RKO (cell line): Measurements from ENCODE around the gene RFX8.
"Not testable (repeated sequence)": the region's sequence is repeated elsewhere in the genome, so short reads cannot be mapped to it uniquely, and the experiment has no call there.

ENCODE experiments used
- DNase-seq: peaks from one replicate; pipeline ENCODE4 v3.0.0-alpha.2; 2016; ENCODE audit warnings: low spot score

The RFX8 gene

DNA sequence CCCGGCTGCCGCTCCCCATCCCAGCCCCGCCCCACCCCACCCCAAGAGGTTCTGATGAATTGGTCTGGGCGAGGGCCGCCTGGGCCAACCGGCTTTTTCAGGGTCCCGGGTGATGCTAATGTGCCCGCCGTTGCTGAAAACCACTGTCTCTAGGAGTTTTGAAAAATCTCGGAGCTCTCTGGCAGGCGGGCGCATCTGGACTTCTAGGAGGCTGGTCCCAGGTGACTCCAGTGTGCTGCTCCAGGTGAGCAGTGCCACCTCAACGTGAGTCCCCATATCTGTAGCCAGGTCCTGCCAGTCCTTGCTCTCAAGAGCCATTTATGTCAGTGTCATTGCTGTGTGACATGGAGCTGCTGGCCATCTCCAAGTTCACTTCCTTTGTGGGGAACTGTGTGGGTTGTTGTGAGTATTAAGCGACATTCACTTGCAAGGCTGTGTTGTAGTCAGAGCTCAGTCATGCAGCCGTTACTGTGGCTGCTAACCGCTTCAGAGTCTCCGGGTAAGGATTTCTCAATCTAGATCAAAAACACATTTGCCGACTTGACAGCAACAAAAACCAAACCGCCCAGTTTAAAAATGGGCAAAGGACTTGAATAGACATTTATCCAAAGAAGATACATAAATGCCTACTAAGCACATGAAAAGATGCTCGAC lies at the start of gene RFX8:
RFX8 (minus strand) TSS at position 382 of the 654 bp plus-strand sequence. CDS start 8,264 bp downstream, outside the sequence.
- DNase-seq = no peak

DNA sequence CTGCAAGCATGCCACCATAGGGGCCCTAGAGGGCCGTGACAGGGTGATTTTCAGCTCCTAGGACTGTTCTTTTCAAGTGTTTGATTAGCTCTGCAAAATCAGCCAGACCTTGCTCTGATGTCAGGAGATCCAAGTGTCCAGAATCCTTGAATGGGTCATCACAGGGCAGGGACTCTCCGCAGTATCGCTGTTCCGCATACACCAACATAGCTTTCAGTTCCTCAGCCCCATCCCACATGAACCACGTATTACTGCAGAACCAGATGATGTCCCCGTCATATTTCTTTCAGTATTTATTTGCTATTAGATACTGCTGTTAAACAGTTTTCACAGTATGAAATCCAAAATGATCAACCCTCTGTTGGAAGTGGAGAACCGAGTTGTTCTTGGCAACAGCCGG lies 46.6 kb upstream of the RFX8 start:
- no peak for DNase-seq

DNA sequence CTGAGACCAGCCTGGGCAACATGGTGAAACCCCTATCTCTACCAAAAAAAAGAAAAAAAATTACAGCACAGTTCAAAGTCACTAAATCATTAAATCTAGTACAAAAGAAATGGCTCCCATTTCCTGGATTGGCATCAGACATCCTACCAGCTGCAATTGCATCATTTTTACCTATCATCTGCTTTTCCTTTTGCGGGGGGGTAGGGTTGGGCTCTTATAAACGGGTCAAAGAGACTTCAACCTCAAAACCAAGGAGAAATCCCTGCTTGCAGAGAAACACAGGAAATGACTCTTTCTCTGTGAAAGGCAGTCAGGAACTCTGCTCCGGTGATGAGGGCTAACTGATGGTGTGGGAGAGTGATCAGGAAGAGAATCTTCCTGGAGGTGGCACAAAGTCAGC lies 45.3 kb upstream of the RFX8 start:
- no peak for DNase-seq

DNA sequence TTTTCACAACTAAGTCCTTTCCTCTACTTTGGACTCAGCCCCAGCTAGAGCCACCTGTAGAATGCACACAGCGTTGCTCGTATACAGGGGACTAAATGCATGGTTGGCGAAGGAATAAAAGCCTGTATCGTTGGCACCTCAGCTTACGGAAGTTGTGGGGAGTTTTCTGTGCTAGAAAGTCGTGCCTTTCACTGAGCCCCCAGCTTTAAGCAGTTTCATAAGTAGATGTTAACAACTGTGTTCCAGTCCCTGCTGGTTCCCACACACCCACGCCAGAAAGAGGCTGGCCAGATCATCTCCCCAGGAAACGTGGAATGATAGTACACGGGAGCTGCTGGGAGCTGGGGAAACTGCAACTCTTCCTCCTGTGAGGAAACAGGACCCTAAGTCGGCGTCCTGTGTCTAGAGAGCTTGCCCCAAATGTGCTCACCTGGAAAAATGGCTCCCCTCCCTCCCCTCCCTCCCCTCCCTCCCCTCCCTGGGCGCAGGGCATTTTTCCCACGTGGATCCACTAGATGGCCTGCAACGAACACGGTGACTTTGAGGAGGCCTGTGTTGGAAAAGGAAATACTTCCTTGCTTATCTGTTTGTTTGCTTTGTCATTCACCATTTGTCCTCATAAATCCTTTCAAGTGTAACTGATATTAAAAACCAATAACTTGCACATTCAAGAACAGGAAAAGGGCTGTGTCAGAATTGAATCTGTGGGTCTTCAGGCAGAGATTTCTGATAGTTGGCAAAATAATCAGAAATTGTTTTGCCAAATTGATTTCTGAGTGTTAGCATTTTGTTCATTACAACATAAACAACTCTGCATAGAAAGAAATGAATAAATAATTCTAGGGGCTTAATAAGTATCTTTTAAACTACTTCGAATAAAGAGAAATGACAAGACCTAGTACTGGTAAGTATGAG lies 43.9 kb upstream of the RFX8 start:
- peak; percentile 23 for DNase-seq

DNA sequence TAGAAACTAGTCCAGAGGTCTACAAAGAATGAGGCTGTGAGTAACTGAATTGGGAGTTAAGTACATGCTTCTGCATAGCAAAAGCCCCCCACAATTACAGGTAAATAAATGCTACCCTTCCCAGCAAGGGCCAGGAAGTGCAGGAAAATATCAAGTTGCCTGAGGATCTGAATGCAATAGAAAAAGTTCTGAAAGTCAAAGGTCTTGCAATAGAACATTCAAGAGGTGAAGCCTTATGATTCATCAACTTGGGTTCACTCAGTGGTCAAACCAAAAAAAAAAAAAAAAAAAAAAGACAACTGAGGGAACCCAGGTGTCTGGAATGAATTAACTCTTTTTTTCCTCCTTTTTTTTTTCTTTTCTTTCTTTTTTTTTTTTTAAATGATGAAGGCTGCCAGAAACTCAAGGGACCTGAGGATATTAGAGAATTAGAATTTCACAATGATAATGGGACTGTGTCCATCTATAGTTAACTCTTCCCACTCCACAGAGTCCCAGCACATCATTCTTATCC lies 42.9 kb upstream of the RFX8 start:
- peak; percentile 32 for DNase-seq

DNA sequence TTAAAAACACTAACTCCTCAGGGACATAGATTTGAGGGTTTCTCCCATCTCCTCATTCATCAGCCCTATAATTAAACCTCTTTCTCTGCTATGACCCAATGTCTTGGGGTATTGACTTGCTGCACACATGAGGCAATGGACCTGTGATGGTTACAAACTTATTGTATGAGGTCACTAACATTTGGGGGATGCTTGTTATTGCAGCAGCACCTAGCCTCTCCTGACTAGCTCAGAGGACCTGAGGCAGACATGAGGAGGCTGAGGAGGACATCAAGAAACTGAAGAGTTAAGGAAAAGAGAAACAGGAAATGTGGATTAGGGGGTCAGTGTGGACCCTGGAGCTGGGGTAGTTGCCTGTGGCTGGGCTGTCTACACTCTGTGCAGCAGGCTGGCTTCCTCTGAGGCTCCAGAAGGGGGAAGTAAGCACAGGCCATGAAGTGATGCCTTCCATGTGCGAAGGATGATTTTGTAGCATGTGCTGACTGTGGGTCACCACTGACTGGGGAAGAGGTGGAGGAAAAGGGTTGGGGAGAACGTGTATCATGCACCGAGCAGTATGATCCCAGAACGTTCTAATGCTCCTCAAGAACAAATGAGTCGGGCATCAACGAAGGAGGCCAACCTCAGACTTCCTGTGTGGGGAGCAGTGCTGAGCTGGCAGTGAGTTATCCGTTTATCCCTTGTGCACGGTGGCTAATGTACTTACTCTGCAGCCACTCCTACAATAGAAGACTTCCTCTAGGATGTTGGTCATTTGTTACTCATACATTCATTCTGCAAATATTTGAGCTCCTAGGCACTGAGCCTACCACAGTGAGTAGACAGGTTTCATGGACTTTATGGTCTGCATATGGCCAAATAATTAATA lies 42.1 kb upstream of the RFX8 start:
- peak; percentile 91 for DNase-seq

DNA sequence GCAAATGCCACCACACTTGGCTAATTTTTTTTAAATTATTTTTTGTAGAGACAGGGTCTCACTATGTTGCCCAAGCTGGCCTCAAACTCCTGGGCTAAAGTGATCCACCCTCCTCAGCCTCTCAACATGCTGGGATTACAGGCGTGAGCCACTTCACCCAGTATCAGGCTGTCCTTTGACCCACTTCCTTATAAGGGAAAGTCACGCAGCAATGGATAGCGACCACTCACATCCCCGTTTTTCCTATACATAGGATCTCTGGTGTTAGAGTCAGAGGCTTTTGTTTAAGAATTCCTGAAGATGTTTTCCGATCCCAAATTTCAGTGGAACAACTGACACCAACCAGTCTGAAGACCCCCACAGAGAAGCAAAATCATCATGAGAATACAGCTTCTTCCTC lies 41.4 kb upstream of the RFX8 start:
- no peak for DNase-seq

DNA sequence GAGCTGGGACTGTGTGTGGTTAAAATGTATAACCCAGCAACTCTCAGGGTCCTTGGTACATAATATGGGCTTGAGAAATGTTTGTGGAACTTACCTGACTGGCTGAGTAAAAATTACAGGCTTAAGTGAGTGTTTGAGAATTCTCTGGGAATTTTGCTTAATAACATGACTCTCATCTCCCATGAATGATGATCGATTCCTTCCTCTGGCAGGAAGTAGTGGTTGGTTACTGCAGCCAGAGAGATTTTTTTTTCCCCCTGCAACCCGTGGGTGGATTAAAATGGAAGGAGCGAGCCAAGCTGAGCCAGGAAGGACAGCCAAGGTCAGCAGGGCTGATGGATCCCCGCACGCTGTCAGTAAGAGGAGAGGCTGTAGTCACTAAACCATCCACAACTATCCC lies 40.6 kb upstream of the RFX8 start:
- DNase-seq = no peak

DNA sequence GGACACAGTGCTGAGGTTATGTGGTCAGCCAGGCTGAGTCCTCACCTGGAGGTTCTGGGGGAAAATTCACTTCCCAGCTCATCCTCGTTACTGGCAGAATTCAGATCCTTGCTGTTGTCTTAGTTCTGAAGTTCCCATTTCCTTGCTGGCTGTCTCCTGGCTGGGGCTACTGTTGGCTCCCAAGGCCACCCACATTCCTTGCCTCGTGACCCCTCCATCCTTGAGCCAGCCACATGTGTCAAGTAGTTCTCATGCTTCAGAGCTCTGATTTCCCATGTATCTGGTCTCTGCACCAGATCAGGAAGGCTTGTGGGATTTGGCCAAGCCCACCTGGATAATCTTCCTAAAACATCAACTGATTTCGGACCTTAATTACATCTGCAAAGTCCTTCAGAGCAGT lies 38.1 kb upstream of the RFX8 start:
- DNase-seq = no peak

DNA sequence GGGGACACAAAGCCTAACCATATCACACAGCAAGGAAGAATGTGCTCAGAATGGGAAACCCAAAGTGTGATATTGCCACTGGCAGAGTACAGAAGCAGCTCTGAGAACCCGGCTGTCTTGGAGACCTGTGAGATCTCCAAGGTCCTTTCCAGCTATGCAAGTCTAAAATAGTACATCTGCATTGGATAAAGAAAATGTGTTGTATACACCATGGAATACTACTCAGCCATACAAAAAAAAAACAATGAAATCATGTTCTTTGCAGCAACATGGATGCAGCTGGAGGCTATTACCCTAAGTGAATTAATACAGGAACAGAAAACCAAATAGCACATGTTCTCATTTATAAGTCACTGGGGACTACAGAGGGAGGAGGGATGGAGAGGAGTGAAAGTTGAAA lies 36.5 kb upstream of the RFX8 start:
- DNase-seq = no peak

DNA sequence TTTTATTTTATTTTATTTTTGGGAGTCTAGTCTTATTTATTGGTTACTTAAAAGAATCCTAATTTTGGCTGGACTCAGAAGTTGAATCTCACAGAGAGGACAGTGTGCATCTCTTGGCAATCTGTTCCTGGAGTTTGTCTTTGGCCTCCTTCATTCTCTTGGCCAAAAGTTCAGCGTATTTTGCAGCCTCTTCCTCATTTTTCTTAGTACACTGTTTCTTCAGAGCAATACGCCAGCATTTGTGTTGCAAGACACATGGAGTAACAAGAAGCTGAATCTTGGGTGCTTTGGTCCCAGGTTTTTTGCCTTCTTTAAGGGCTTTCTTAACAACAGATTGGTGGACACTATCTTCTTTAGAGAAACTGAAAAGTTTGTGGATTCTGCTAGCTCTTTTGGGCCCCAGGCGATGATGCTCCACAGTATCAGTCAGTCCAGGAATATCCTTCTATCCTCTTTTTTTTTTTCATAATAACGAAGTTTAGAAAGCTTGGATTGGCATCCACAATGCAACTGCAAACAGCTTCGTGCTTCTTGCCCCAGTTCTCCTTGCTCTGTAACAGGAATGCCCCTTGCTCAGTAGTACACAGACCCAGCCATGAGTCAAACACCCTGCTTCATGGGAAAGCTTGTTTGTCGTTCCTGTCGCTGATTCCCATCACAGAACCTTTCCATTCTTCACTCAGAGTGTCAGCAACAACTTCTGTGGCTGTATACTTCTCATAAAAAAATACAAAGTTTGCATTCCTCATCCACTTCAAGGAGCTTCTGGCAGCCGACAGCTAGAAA lies 34.8 kb upstream of the RFX8 start:
- no peak for DNase-seq

DNA sequence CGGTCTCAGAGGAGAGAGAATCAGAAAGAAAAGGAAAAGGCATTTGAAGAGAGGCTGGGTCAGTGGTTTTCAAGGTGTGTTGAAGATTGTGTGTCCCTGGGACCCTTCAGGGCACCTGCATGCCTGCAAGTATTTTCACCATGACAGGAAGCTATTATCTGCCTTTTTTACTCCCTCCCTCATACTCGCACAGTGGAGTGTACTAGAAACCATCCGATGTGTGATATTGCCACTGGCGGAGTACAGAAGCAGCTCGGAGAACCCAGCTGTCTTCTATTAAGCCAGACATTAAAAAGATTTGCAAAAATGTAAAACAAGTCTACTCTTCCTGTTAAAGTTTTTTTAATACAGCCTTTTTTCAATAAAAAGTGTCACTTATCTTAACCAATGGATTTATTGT lies 33.7 kb upstream of the RFX8 start:
- DNase-seq = no peak

DNA sequence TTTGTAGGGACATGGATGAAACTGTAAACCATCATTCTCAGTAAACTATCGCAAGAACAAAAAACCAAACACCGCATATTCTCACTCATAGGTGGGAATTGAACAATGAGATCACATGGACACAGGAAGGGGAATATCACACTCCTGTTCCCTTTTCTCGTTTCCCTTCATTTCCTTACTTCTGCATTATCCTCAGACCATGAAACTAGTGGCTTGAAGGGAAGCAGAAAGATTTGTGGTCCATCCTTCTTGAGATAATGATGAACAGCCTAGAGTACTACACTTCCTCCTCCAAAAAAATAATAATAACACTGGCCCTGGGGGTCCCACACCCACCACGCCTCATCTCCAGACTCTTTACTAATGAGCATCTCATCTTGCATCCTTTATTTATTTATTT lies 30.4 kb upstream of the RFX8 start:
- DNase-seq = not testable (repeated sequence)

DNA sequence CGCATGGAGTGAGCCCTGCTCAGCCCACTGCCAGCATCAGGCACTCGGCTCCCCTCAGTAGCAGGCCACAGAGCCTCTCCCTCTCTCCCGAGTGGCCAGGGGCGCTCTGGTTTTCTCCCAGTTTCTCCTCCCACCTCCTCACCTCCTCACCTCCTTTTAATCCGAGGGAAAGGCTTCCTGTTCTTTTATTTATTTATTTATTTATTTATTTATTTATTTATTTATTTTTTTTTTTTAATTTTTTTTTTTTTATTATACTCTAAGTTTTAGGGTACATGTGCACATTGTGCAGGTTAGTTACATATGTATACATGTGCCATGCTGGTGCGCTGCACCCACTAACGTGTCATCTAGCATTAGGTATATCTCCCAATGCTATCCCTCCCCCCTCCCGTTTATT lies 29.8 kb upstream of the RFX8 start:
- DNase-seq = not testable (repeated sequence)

DNA sequence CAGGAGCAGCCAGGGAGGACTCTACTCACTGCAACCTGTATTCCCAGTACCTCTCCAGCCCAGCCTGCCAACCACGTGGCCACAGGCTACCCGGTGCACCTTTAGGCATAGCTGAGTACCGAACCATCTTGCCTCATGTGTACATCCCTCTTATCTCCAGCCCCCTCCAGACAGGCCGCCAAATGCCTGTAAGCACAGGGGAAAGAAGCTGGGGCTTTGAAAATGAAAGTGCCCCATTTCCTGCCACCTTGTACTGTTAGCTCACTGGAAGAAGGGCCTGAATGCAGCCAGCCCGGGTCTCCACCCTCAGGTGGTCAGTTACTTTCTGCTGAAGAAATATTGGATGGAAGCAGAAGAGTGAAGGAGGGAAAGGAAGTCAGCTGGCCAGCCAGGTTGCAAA lies 27.2 kb upstream of the RFX8 start:
- no peak for DNase-seq

DNA sequence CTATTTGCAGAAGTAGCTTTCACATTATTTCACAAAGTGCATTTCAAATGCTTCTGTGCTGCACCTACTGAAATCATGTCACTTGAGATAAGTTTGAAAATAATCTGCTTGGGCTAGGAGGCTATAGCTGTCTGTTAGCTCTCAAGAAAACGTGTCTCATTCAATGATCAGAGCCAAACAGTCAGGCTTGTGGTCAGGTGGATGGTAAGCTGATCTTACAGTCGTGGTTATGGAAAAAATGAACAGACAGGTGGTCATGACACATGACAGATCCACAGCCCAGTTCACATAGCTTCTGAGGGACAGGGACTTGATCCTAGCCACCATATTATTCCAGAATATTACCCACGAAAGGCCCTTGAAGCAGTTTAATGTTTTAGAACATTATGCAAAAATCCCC lies 26.5 kb upstream of the RFX8 start:
- DNase-seq = no peak

DNA sequence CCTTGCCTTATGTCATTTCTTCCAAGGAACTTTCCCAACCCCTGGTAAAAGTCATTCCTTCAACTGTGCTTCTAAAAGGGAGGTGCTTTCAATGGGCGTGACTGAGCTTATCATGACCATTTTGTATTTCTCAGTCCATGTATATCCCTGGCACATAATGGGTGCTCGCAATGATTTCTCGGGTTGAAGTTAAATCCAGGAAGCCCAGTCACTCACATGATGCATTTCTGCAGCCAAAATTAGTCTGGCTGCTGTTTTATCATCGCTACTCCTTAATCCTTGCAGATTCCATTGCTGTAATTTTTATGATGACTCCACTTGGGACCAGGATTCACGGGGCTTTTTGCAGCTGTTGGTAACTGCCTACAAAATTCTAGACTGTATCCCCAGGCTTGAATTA lies 25.9 kb upstream of the RFX8 start:
- no peak for DNase-seq

DNA sequence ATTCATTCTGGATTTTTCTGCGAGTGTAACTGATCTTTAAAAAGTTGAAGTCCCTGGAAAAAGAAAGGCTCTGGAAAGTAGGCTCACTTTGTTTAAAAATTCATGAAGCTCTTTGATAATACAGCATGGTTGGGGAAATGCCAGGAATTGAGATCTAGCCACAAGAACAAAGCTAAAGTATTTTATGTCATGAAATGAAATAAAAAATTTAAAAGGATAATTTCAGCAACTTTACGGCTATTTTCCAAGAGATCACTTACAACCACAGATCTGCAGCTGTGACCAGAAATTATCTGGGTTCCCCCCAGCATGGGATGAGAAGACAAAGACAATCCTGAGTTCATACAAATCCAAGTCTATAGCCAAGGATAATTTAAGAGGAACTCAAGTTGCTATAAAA lies 25.3 kb upstream of the RFX8 start:
- no peak for DNase-seq

DNA sequence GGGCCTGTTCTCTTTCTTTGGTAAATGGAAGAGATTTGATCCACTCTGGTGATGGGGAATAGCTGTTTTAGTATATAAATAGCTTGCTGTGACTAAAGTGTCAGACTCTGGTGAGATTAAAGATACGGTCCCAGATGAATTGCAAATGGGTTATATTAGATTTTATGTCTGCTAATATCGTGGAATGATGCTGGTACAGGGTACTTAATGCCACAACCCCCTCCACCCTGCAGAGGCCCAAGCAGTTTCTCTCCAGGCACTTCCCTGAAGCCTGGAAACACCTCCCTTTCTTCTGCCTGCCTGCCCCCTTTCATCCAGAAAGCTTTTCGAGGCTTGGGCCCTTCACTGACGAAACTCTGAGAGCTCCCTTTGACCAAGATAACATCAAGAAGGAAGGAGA lies 21.4 kb upstream of the RFX8 start:
- no peak for DNase-seq

DNA sequence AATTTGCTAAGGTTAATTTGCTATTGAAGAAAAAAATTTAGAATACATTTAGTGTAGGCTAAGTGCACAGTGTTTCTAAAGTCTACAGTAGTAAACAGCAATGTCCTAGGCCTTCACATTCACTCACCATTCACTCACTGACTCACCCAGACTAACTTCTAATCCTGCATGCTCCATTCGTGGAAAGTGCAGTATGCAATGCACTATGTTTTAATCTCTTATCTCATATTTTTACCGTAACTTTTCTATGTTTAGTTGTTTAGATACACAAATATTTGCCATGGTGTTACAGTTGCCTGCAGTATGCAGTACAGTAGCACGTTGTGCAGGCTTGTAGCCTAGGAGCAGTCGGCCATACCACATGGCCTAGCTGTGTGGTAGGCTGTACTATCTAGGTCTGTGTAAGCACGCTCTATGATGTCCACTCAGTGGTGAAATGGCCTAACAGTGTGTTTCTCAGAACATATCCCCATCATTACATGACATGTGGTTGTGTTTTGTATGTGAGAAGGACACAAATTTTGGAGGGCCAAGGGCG lies 18.1 kb upstream of the RFX8 start:
- DNase-seq = no peak

DNA sequence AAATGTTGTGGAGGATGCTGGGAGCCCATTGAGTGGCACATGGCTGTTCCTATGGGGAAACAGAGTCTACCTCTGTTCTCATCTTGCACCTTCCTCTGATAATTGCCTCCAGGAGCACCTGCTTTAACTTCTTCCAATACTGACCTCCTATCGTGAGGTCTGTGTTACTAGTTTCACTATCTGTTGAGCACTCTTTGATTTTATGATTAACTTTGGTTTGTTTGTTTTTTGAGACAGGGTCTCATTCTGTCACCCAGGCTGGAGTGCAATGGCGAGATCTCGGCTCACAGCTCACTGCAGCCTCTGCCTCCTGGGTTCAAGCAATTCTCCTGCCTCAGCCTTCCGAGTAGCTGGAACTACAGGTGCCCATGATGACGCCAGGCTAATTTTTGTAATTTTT lies 12.1 kb upstream of the RFX8 start:
- DNase-seq = no peak
